ENCODE data around the gene TMEM179. TPM values are rescaled to one million over a fixed set of nuclear protein-coding genes. Genes with fewer than 3 reads are reported as not detected.

Gene TMEM179
- total and polyA plus RNA-seq, 2 of the 8 experiments (the other 6 are each of a cell fraction or from before 2014, with no cell fraction given), result 2.9 to 4.0 TPM

DNA sequence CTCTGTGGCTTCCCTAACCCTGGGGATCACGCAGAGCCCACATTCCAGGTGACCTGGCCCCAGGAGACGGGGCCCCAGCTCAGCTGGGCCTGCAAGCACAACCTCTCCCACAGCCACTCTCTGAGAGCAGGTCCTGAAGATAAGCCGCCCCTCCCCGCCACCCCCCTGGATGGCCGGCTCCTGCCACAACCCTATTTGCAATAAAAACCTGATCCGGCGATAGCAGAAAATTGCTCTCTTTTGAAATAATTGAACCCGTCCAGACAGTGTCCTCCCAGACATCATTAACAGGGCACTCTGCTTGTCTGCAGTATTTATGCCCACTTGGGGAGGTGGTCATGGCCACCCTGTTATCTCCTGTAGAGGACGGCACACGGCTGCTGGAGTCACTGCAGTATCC, 20.0 kb downstream of the TMEM179 start (continued):
- no peak for TF ChIP-seq SAP30 (IDR thresholded peaks at IDR 0.05; ENCODE audit: insufficient read depth, insufficient replicate concordance, low read length)
- no peak for TF ChIP-seq KDM1A (IDR thresholded peaks at IDR 0.05; ENCODE audit: borderline replicate concordance, low read length)
- TF ChIP-seq, protein P1, sequence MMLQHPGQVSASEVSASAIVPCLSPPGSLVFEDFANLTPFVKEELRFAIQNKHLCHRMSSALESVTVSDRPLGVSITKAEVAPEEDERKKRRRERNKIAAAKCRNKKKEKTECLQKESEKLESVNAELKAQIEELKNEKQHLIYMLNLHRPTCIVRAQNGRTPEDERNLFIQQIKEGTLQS (IDR thresholded peaks at IDR 0.05; ENCODE audit: insufficient read depth, low read depth, low read length), result no peak
- TF ChIP-seq, protein P2, sequence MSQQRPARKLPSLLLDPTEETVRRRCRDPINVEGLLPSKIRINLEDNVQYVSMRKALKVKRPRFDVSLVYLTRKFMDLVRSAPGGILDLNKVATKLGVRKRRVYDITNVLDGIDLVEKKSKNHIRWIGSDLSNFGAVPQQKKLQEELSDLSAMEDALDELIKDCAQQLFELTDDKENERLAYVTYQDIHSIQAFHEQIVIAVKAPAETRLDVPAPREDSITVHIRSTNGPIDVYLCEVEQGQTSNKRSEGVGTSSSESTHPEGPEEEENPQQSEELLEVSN (IDR thresholded peaks at IDR 0.05), result no peak
- no peak for TF ChIP-seq RFX5 (IDR thresholded peaks at IDR 0.05; ENCODE audit: borderline replicate concordance, low read depth, low read length)

Measured in H1 (cell line).